Measurements from ENCODE around the gene LAMB3. TPM values are rescaled to one million over a fixed set of nuclear protein-coding genes. Genes with fewer than 3 reads are reported as not detected.

The LAMB3 gene
- total RNA-seq, 1 experiment from 2014 or later = 0.28 TPM

DNA sequence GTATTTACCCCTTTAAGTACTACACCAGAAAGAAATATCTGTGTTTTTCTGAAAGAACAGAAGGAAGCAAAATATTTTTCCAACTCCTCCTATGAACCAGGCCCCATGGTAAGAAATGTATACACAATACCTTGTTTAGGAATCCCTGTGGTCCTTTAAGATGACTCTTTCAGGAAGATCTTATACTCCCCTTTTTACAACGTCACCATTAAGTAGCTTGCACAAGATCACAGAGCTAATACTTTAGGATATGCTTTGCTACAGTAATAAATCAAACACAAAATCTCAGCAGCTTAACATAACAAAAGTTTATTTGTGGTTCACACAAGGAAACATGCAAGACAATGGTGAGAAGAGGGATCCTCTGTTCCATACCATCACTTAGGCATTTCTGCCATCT, 8.8 kb upstream of the LAMB3 start:
- Histone ChIP-seq H2BK20ac (ENCODE audit: low read depth, low read length, poor library complexity, severe bottlenecking) (no peak overlapping the region), H2AK5ac (ENCODE audit: insufficient read length, low read length) (no peak overlapping the region), H3K9ac (ENCODE audit: extremely low read depth, insufficient read length, low read length) (no peak overlapping the region), H2BK120ac (ENCODE audit: low read depth, low read length, poor library complexity, severe bottlenecking) (no peak overlapping the region), H3K9me3 (ENCODE audit: control insufficient read depth, low read depth, low read length) (no peaks in the 10 kb centered on the region), H2AFZ (ENCODE audit: low read length) (no peak overlapping the region), H4K5ac (ENCODE audit: insufficient read length, low read depth, low read length) (no peak overlapping the region), H4K8ac (replicated peaks; ENCODE audit: insufficient read length, low read depth, low read length) (no peak overlapping the region), H3K4me2 (ENCODE audit: insufficient read depth, insufficient read length, low read length) (no peak overlapping the region), H3K27me3 (ENCODE audit: insufficient read depth, low read length) (no peaks in the 10 kb centered on the region), H4K20me1 (ENCODE audit: control insufficient read depth, insufficient read depth, insufficient read length) (no peaks in the 10 kb centered on the region), H3K56ac (ENCODE audit: insufficient read length, low read depth, low read length) (no peak overlapping the region), H3K14ac (ENCODE audit: insufficient read depth, low read length) (no peak overlapping the region), H3K79me2 (ENCODE audit: insufficient read depth, low read length) (no peaks in the 10 kb centered on the region), H3K23ac (ENCODE audit: insufficient read length, low read depth, low read length) (no peak overlapping the region), H3T11ph (ENCODE audit: low read length) (no peak overlapping the region), H3K23me2 (ENCODE audit: insufficient read length, low read depth, low read length, poor library complexity, severe bottlenecking) (no peaks in the 10 kb centered on the region), H2BK15ac (ENCODE audit: low read depth, low read length) (no peak overlapping the region), H2BK5ac (ENCODE audit: insufficient read length, low read length) (no peak overlapping the region), H3K4me1 (ENCODE audit: insufficient read depth, low read length) (no peaks in the 10 kb centered on the region), H3K27ac (ENCODE audit: insufficient read length, low read depth, low read length) (no peak overlapping the region), H4K91ac (ENCODE audit: insufficient read length, low read depth, low read length) (no peak overlapping the region), H2BK12ac (ENCODE audit: insufficient read length, low read depth, low read length) (no peak overlapping the region), H3K4ac (ENCODE audit: low read depth, low read length) (no peak overlapping the region), H3K18ac (ENCODE audit: insufficient read length, low read depth, low read length) (no peak overlapping the region), H3K79me1 (ENCODE audit: insufficient read depth, low read depth, low read length, poor library complexity, severe bottlenecking) (no peaks in the 10 kb centered on the region)
- H3K36me3 Mint-ChIP-seq (ENCODE audit: insufficient read depth in 1 of 3, low read depth in 3 of 3) = no peaks in the 10 kb centered on the region
- no peak overlapping the region for H3K4me3 Mint-ChIP-seq
- H3K9me3 Mint-ChIP-seq = no peaks in the 10 kb centered on the region
- peaks cover 6 to 13% of the 10 kb centered on the region in 2 experiments for H3K4me1 Mint-ChIP-seq
- peaks cover 3% of the 10 kb centered on the region for H3K27me3 Mint-ChIP-seq (ENCODE audit: low read depth)
- no peak for DNase-seq
- H3K27ac Mint-ChIP-seq = no peak overlapping the region
- no CpG with 5 or more reads among the region's 1 CpG for WGBS (ENCODE audit: extremely low coverage, insufficient read length, low lambda C conversion rate)
- TF ChIP-seq, protein P1, sequence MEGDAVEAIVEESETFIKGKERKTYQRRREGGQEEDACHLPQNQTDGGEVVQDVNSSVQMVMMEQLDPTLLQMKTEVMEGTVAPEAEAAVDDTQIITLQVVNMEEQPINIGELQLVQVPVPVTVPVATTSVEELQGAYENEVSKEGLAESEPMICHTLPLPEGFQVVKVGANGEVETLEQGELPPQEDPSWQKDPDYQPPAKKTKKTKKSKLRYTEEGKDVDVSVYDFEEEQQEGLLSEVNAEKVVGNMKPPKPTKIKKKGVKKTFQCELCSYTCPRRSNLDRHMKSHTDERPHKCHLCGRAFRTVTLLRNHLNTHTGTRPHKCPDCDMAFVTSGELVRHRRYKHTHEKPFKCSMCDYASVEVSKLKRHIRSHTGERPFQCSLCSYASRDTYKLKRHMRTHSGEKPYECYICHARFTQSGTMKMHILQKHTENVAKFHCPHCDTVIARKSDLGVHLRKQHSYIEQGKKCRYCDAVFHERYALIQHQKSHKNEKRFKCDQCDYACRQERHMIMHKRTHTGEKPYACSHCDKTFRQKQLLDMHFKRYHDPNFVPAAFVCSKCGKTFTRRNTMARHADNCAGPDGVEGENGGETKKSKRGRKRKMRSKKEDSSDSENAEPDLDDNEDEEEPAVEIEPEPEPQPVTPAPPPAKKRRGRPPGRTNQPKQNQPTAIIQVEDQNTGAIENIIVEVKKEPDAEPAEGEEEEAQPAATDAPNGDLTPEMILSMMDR (conservative IDR thresholded peaks at IDR 0.05) = no peak
